T-cell (primary cell): ENCODE measurements around the gene APELA. TPM values are rescaled to one million over a fixed set of nuclear protein-coding genes. Genes with fewer than 3 reads are reported as not detected.

Experiments
- ATAC-seq, 4 experiments: fragments of 200-7000 bp in 3 of 4; fragments of 150-1000 bp in 1 of 4; cut with Tn5 transposase; replicated peaks in 1 of 4; 1 replicate in 3 of 4; 2 replicates in 1 of 4; pipeline ENCODE4 v1.10.0; 2021; ENCODE audit warnings: moderate library complexity in 3 of 4, mild to moderate bottlenecking in 2 of 4, moderate number of reproducible peaks in 1 of 4
- CTCF ChIA-PET, 2 donors: fragments of 300-600 bp; sonication (Branson Sonifier 250); formaldehyde crosslinking; loops; one replicate each; lab custom pipeline; 2022; ENCODE audit warnings: antibody characterized with exemption in 2 of 2; lab: Charles Lee
- POLR2A ChIA-PET, 2 donors: fragments of 300-600 bp; sonication (Branson Sonifier 250); formaldehyde crosslinking; loops; one replicate each; lab custom pipeline; 2022; ENCODE audit warnings: antibody characterized with exemption in 2 of 2; lab: Charles Lee
- DNase-seq, 35 experiments: peaks; one replicate each; pipeline versions ENCODE4 v3.0.0 to v3.0.0-alpha.2; 2013 to 2023
- H3K27ac ChIP-seq: one replicate; pipeline ENCODE4 v1.5.1; 2013; ENCODE audit warnings: low read length
- H3K27me3 ChIP-seq, 2 experiments: replicated peaks in 1 of 2; 1 replicate in 1 of 2; 2 replicates in 1 of 2; pipeline versions ENCODE4 v1.6.1 to v1.7.0; 2013; ENCODE audit warnings: low read length in 1 of 2, mixed read lengths in 1 of 2; ENCODE audit not compliant: control insufficient read depth in 2 of 2, insufficient read depth in 2 of 2; ENCODE audit errors: extremely low read depth in 1 of 2
- H3K36me3 ChIP-seq, 2 donors: 1 replicate in 1 of 2; 2 replicates in 1 of 2; pipeline versions ENCODE4 v1.6.1 to v1.7.0; 2013; ENCODE audit warnings: low read length in 1 of 2; ENCODE audit not compliant: control insufficient read depth in 2 of 2, insufficient read depth in 1 of 2; ENCODE audit errors: extremely low read depth in 1 of 2
- H3K4me1 ChIP-seq, 2 experiments: 1 replicate in 1 of 2; 2 replicates in 1 of 2; pipeline versions ENCODE4 v1.6.1 to v1.7.0; 2013; ENCODE audit warnings: low read length in 2 of 2, mixed read lengths in 1 of 2; ENCODE audit not compliant: insufficient read depth in 2 of 2, control insufficient read depth in 1 of 2; ENCODE audit errors: extremely low read depth in 1 of 2
- H3K4me3 ChIP-seq, 2 donors: 1 replicate in 1 of 2; 2 replicates in 1 of 2; pipeline versions ENCODE4 v1.5.1 to v1.7.0; 2013; ENCODE audit warnings: mild to moderate bottlenecking in 2 of 2, low read length in 1 of 2, moderate library complexity in 1 of 2; ENCODE audit not compliant: control insufficient read depth in 1 of 2; ENCODE audit errors: extremely low read depth in 1 of 2
- H3K9me3 ChIP-seq: 2 replicates; pipeline ENCODE4 v1.7.0; 2013
- H3K27ac Mint-ChIP-seq, 2 donors: one replicate each; pipeline ENCODE4 v1.8.0; 2020 to 2021; ENCODE audit warnings: mild to moderate bottlenecking in 2 of 2, mixed read lengths in 2 of 2
- H3K27me3 Mint-ChIP-seq, 2 donors: one replicate each; pipeline ENCODE4 v1.8.0; 2021 to 2022; ENCODE audit warnings: mixed read lengths in 2 of 2
- H3K36me3 Mint-ChIP-seq: one replicate; pipeline ENCODE4 v1.8.0; 2021; ENCODE audit warnings: mixed read lengths
- H3K4me1 Mint-ChIP-seq, 3 donors: one replicate each; pipeline ENCODE4 v1.8.0; 2020 to 2022; ENCODE audit warnings: mixed read lengths in 3 of 3, mild to moderate bottlenecking in 1 of 3
- H3K4me3 Mint-ChIP-seq, 3 donors: one replicate each; pipeline ENCODE4 v1.8.0; 2020 to 2022; ENCODE audit warnings: mild to moderate bottlenecking in 3 of 3, mixed read lengths in 3 of 3, moderate library complexity in 3 of 3
- H3K9me3 Mint-ChIP-seq, 3 donors: one replicate each; pipeline ENCODE4 v1.8.0; 2020 to 2022; ENCODE audit warnings: mixed read lengths in 3 of 3
- whole genome bisulfite sequencing: methylation state at CpG from one replicate; pipeline ENCODE4 v1.1.5; 2013; ENCODE audit warnings: missing lambda C conversion rate; ENCODE audit not compliant: insufficient coverage; 5-methylcytosine and 5-hydroxymethylcytosine counted together
- total RNA-seq, 35 experiments: library from RNA in 6 of 35; stranded (reverse) in 6 of 35; fragments of 120-200 nt in 1 of 35; gene quantifications; one replicate each; pipeline versions ENCODE4 v1.2.1 to v1.2.4 and lab custom pipeline; 2013 to 2026

The APELA gene
- total RNA-seq, 5 donors from 2014 or later (not counting 1 experiment from before 2014, with no cell fraction given), result not detected

GRCh38 chr4:164943192-164943591 lies 66.2 kb downstream of the APELA start:
- Mint-ChIP-seq H3K36me3 (no peaks in the 10 kb centered on the region), H3K27me3 (peaks cover 26 to 38% of the 10 kb centered on the region in 2 donors), H3K4me1 (no peaks in the 10 kb centered on the region), H3K9me3 (no peaks in the 10 kb centered on the region), H3K4me3 (no peak overlapping the region), H3K27ac (no peak overlapping the region)
- ChIA-PET POLR2A (no interaction called here), CTCF (no interaction called here)
- no peaks in the 10 kb centered on the region for H3K36me3 ChIP-seq
- no peaks in the 10 kb centered on the region for H3K9me3 ChIP-seq
- H3K27me3 ChIP-seq, result peaks cover 2 to 18% of the 10 kb centered on the region in 2 experiments
- no peak overlapping the region for H3K27ac ChIP-seq
- DNase-seq (no peak), ATAC-seq (no peak)
- 81% methylated on average over 6 of the region's 9 CpGs for WGBS
- no peak overlapping the region for H3K4me3 ChIP-seq
- H3K4me1 ChIP-seq, result no peaks in the 10 kb centered on the region

- peaks cover 30 to 41% of the 10 kb centered on the region in 2 donors for H3K27me3 Mint-ChIP-seq
- ChIA-PET CTCF (no interaction called here), POLR2A (no interaction called here)
- Histone ChIP-seq H3K27me3 (peaks cover 2 to 16% of the 10 kb centered on the region in 2 experiments), H3K36me3 (no peaks in the 10 kb centered on the region), H3K4me3 (no peak overlapping the region), H3K27ac (no peak overlapping the region), H3K4me1 (no peaks in the 10 kb centered on the region), H3K9me3 (no peaks in the 10 kb centered on the region)
- H3K36me3 Mint-ChIP-seq, result no peaks in the 10 kb centered on the region
- WGBS, result 72% methylated on average over 2 of the region's 5 CpGs
- DNase-seq, result no peak
- H3K4me1 Mint-ChIP-seq, result no peaks in the 10 kb centered on the region
- H3K9me3 Mint-ChIP-seq, result no peaks in the 10 kb centered on the region
- H3K4me3 Mint-ChIP-seq, result no peak overlapping the region
- H3K27ac Mint-ChIP-seq, result no peak overlapping the region
- ATAC-seq, result no peak
These were observed 68.2 kb downstream of the APELA start for GRCh38 chr4:164945146-164945545.

- POLR2A ChIA-PET, result no interaction called here
- peaks cover 33 to 47% of the 10 kb centered on the region in 2 donors for H3K27me3 Mint-ChIP-seq
These were observed 69.8 kb downstream of the APELA start for GRCh38 chr4:164946810-164947209.

More at GRCh38 chr4:164946810-164947209, 69.8 kb downstream of the APELA start:
- no peak for DNase-seq
- Mint-ChIP-seq H3K4me3 (no peak overlapping the region), H3K36me3 (no peaks in the 10 kb centered on the region), H3K4me1 (no peaks in the 10 kb centered on the region), H3K27ac (no peak overlapping the region), H3K9me3 (no peaks in the 10 kb centered on the region)
- 85% methylated on average over 4 of the region's 5 CpGs for WGBS
- CTCF ChIA-PET, result no interaction called here
- H3K36me3 ChIP-seq, result no peaks in the 10 kb centered on the region
- ATAC-seq, result no peak
- no peaks in the 10 kb centered on the region for H3K9me3 ChIP-seq
- H3K4me3 ChIP-seq, result no peak overlapping the region
- H3K27me3 ChIP-seq, result peaks cover 2 to 11% of the 10 kb centered on the region in 2 experiments
- H3K27ac ChIP-seq, result no peak overlapping the region
- no peaks in the 10 kb centered on the region for H3K4me1 ChIP-seq

Other genes with a start within 250 kb of the APELA start
- not detected for gene SMIM31, start 123.0 kb upstream of the APELA start, total RNA-seq
- 1 to 10 TPM in 2 of 5 donors, under 1 TPM in 3; 0.38 to 1.9 (median 0.79) TPM for gene TRIM61, start 100.5 kb downstream of the APELA start, total RNA-seq
- gene TRIM60, start 154.8 kb downstream of the APELA start, total RNA-seq, result not detected
- gene TRIM75, start 176.7 kb downstream of the APELA start, total RNA-seq, result not detected
- 1 to 10 TPM; 8.6 to 9.5 (median 9.5) TPM for gene TMEM192, start 235.7 kb downstream of the APELA start, total RNA-seq